Ovary (tissue), 3 donors: Measurements from ENCODE around the gene PAM.

Experiments
- CTCF ChIP-seq, 3 donors: fragments of 450-650 bp in 2 of 3; fragments of 200-600 bp in 1 of 3; IDR thresholded peaks; one replicate each; pipeline versions ENCODE4 v1.5.1 to v1.8.0; 2016 to 2022; ENCODE audit warnings: antibody characterized with exemption in 3 of 3, mild to moderate bottlenecking in 1 of 3
- POLR2A ChIP-seq: fragments of 450-650 bp; IDR thresholded peaks from one replicate; pipeline ENCODE4 v1.6.1; 2017; ENCODE audit warnings: antibody characterized with exemption, mild to moderate bottlenecking, moderate library complexity
- donor health status: DM: no; HTN: no; CAD: no.

- TF ChIP-seq CTCF (IDR thresholded peaks at IDR 0.05) (no peak), POLR2A (no peak)
These were observed 17.9 kb upstream of the PAM start for GRCh38 chr5:102737161-102737560.
